Measurements from ENCODE around the gene ZNG1F.
A peak's percentile ranks its signal among the peaks of the same experiment; 100 is the strongest.
"Not testable (repeated sequence)": the region's sequence is repeated elsewhere in the genome, so short reads cannot be mapped to it uniquely, and the experiment has no call there.

The ZNG1F gene

DNA sequence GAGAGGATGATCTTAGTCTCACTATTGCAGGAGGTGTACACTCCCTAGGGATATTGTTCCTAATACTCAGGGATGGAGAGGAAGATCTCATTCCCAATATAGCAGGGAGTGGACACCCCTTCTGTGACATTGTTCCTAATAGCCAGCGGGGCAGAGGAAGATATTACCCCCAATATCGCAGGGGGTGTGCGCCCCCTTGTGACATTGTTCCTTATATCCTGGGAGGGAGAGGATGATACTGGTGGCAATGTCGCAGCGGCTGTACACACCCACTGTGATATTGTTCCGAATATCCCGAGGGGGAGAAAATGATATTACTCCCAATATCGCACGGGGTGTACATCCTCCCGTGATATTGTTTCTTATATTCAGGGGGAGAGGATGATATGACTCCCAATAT lies 78.2 kb downstream of the ZNG1F start:
- H3K36me3 Mint-ChIP-seq (ENCODE audit: insufficient read depth); H3K27ac Mint-ChIP-seq (ENCODE audit: low read depth); H3K4me3 Mint-ChIP-seq; ATAC-seq (replicated peaks; ENCODE audit: extremely low read depth, poor library complexity, severe bottlenecking); H3K9me3 Mint-ChIP-seq; DNase-seq (ENCODE audit: low spot score in 2 of 2); H3K27me3 Mint-ChIP-seq; H3K4me1 Mint-ChIP-seq: not testable (repeated sequence)

DNA sequence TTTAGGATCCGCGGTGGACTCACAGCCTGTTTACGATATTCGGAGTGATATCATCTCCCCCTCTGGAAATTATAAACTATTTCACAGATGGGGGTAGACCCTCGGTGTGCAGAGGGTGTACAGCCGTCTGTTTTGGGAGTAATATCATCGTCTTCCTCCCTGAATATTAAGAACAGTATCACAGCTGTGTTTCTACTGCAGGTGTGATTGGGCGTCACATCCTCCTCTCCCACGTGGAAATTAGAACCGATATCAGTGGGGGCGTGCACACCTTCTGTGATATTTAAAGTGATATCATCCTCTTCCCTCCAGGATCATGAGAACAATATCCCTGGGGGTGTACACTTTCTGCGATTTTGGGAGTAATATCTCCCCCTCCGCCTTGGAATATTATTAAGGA lies 79.9 kb downstream of the ZNG1F start:
- H3K27me3 Mint-ChIP-seq; H3K27ac Mint-ChIP-seq (ENCODE audit: low read depth); H3K9me3 Mint-ChIP-seq; ATAC-seq (replicated peaks; ENCODE audit: extremely low read depth, poor library complexity, severe bottlenecking); H3K4me1 Mint-ChIP-seq; H3K4me3 Mint-ChIP-seq; H3K36me3 Mint-ChIP-seq (ENCODE audit: insufficient read depth); DNase-seq (ENCODE audit: low spot score in 2 of 2): not testable (repeated sequence)

DNA sequence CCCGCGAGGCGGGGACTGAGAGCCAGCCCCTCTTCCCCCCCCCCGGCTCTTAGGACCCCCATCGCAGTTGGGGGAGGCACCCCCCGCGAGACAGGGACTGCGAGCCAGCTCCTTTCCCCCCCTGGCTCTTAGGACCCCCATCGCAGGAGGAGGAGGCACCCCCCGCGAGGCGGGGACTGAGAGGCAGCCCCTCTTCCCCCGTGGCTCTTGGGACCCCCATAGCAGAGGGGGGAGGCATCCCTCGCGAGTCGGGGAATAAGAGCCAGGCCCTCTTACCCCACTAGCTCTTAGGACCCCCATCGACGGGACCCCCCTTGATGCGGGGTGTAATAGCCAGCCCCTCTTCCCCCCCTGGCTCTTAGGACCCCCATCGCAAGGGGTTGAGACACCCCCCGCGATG lies 80.3 kb downstream of the ZNG1F start:
- not testable (repeated sequence) for H3K27ac Mint-ChIP-seq (ENCODE audit: low read depth); H3K4me1 Mint-ChIP-seq; DNase-seq (ENCODE audit: low spot score in 2 of 2); H3K27me3 Mint-ChIP-seq; H3K4me3 Mint-ChIP-seq; ATAC-seq (replicated peaks; ENCODE audit: extremely low read depth, poor library complexity, severe bottlenecking); H3K36me3 Mint-ChIP-seq (ENCODE audit: insufficient read depth); H3K9me3 Mint-ChIP-seq

DNA sequence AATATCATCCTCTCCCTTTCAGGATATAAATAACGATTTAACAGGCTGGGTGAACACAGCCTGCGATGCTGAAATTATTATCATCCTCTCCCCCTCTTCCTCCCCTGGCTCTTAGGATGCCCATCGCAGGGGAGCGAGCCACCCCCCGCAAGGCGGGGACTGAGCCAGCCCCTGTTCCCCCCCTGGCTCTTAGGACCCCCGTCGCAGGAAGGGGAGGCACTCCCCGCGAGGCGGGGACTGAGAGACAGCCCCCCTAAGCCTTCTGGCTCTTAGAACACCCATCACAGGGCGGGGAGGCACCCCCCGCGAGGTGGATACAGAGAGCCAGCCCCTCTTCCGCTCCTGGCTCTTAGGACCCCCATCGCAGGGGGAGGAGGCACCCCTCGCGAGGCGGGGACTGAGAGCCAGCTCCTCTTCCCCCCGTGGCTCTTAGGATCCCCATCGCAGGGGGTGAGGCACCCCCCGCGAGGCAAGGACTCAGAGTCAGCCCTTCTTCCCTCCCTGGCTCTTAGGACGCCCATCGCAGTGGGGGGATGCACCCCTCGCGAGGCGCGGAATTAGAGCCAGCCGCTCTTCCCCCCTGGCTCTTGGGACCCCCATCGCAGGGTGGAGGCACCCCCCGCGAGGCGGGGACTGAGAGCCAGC lies 82.5 kb downstream of the ZNG1F start:
- DNase-seq (ENCODE audit: low spot score in 2 of 2); H3K4me1 Mint-ChIP-seq; H3K27me3 Mint-ChIP-seq; H3K4me3 Mint-ChIP-seq; H3K9me3 Mint-ChIP-seq; ATAC-seq (replicated peaks; ENCODE audit: extremely low read depth, poor library complexity, severe bottlenecking); H3K27ac Mint-ChIP-seq (ENCODE audit: low read depth); H3K36me3 Mint-ChIP-seq (ENCODE audit: insufficient read depth): not testable (repeated sequence)

DNA sequence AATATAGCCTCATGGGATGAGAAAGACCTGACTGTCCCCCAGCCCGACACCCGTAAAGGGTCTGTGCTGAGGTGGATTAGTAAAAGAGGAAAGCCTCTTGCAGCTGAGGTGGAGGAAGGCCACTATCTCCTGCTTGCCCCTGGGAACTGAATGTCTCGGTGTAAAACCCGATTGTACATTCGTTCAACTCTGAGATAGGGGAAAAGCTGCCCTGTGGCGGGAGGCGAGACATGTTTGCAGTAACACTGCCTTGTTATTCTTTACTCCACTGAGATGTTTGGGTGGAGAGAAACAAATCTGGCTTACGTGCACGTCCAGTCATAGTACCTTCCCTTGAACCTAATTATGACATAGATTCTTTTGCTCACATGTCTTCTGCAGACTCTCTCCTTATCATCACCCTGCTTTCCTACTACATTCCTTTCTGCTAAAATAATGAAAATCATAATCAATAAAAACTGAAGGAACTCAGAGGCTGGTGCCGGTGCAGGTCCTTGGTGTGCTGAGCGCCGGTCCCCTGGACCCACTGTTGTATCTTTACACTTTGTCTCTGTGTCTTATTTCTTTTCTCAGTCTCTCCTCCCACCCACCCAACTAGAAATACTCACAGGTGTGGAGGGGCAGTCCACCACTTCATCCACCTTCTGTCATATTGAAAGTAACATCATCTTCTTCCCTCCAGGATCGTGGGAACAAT lies 83.4 kb downstream of the ZNG1F start:
- H3K36me3 Mint-ChIP-seq (ENCODE audit: insufficient read depth); H3K27ac Mint-ChIP-seq (ENCODE audit: low read depth); H3K4me1 Mint-ChIP-seq; H3K27me3 Mint-ChIP-seq; DNase-seq (ENCODE audit: low spot score in 2 of 2); ATAC-seq (replicated peaks; ENCODE audit: extremely low read depth, poor library complexity, severe bottlenecking); H3K4me3 Mint-ChIP-seq; H3K9me3 Mint-ChIP-seq: not testable (repeated sequence)

DNA sequence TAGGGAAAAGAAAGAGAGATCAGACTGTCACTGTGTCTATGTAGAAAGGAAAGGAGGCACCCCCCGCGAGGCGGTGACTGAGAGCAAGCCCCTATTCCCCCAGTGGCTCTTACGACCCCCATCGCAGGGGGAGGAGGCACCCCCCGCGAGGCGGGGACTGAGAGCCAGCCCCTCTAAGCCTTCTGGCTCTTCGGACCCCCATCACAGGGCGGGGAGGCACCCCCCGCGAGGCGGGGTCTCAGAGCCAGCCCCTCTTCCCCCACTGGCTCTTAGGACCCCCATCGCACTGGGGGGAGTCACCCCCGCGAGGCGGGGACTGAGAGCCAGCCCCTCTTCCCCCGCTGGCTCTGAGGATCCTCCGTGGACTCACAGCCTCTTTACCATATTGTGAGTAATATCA lies 84.6 kb downstream of the ZNG1F start:
- not testable (repeated sequence) for H3K4me1 Mint-ChIP-seq; H3K36me3 Mint-ChIP-seq (ENCODE audit: insufficient read depth); DNase-seq (ENCODE audit: low spot score in 2 of 2); H3K9me3 Mint-ChIP-seq; H3K4me3 Mint-ChIP-seq; H3K27me3 Mint-ChIP-seq; H3K27ac Mint-ChIP-seq (ENCODE audit: low read depth)
- peak; percentile 42 for ATAC-seq (replicated peaks; ENCODE audit: extremely low read depth, poor library complexity, severe bottlenecking)

DNA sequence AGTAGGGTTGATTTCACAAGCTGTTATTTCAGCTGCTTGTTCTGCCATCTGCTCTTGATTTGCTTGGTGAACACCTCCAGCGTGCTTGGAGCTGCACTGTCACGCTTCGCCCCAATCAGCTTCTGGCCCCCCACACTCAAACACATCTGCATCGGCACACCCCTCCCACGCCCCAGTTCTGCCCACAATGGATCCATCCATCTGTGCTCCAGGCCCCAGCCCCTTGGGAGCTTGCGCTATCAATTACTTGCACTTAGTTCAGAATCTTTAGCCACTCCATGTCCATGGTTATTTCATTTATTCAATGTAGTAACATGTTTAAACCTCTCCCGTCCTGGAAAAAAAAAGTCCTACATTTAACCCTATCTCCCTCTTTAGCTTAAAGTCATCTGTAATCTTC lies 88.6 kb downstream of the ZNG1F start:
- H3K27ac Mint-ChIP-seq (ENCODE audit: low read depth); H3K27me3 Mint-ChIP-seq; H3K36me3 Mint-ChIP-seq (ENCODE audit: insufficient read depth); DNase-seq (ENCODE audit: low spot score in 2 of 2); H3K9me3 Mint-ChIP-seq; H3K4me1 Mint-ChIP-seq; ATAC-seq (replicated peaks; ENCODE audit: extremely low read depth, poor library complexity, severe bottlenecking); H3K4me3 Mint-ChIP-seq: not testable (repeated sequence)

DNA sequence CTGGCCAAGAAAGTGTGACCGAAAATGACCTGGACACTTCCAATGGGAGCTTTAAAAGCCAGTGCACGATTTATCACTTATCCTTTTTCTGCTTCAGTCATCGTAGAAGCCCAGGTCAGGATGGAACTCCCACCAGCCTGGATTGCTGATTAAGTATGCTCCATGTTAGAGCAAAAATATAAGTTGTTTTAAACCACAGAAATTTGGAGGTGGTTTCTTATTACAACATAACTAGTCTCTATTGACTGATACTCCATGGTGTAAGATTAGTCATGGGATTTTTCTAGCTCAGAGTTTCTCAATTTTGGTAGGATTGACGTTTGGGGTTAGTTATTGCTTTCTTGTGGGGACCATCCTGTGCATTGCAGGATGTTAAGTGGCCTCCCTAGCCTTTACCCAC lies 90.4 kb downstream of the ZNG1F start:
- not testable (repeated sequence) for H3K9me3 Mint-ChIP-seq; DNase-seq (ENCODE audit: low spot score in 2 of 2); H3K27me3 Mint-ChIP-seq; ATAC-seq (replicated peaks; ENCODE audit: extremely low read depth, poor library complexity, severe bottlenecking); H3K36me3 Mint-ChIP-seq (ENCODE audit: insufficient read depth); H3K27ac Mint-ChIP-seq (ENCODE audit: low read depth); H3K4me3 Mint-ChIP-seq; H3K4me1 Mint-ChIP-seq

DNA sequence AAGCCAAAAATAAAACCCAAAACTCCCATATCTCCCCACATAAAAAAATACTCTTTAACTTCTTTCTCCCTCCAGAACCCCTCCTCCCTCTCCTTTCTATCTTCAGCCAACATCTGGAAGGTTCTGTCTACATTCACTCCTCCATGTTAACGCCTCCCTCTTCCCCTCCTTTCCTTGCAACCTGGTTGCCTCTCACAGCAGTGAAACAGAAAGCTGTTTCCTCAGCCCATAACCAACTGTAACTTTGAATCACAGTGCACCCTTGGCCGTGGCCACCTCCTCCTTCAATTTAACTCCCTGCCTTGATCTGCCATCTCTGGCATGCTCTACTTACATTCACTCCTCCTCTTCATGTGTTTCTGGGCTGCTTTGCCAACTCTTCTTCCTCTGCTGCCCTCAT lies 94.1 kb downstream of the ZNG1F start:
- H3K9me3 Mint-ChIP-seq; H3K4me3 Mint-ChIP-seq; H3K27ac Mint-ChIP-seq (ENCODE audit: low read depth); H3K4me1 Mint-ChIP-seq; H3K27me3 Mint-ChIP-seq; H3K36me3 Mint-ChIP-seq (ENCODE audit: insufficient read depth); DNase-seq (ENCODE audit: low spot score in 2 of 2): not testable (repeated sequence)
- peak; percentile 14 for ATAC-seq (replicated peaks; ENCODE audit: extremely low read depth, poor library complexity, severe bottlenecking)

DNA sequence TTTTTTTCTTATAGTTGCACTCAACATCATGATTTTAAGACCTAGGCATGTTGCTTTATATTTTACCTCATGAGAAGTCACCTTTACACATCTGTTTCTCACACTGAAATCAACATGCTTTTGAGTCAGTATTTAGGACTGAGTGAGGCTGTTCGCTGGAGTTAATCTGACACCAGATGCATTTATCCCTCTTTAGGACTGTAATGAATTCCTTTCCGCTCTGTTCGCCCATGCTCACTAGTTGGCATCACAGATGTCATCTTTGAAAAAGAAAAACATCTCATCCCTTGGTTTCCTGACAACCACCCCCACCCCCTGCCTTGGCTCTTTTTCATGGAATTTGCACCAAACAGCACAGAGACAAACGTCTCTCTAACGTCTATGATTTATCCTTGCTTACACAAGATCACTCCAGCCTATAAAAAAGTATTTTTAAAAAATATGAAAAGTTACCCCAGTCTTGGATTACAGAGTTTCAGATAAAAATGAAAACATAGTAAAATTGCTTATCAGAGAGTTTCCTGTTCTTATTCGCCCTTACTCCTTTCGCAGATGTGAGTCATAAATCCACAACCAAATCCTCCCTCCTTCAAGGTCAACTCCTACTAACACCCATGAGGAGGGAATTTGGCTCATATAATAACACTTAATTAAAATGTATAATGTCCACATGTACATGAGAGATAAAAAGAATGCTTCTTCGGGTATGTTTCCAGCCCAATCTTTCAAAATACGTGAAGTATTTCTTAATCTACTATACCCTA lies 94.9 kb downstream of the ZNG1F start:
- not testable (repeated sequence) for H3K4me1 Mint-ChIP-seq; H3K9me3 Mint-ChIP-seq; ATAC-seq (replicated peaks; ENCODE audit: extremely low read depth, poor library complexity, severe bottlenecking); H3K4me3 Mint-ChIP-seq; H3K27ac Mint-ChIP-seq (ENCODE audit: low read depth); H3K27me3 Mint-ChIP-seq; DNase-seq (ENCODE audit: low spot score in 2 of 2); H3K36me3 Mint-ChIP-seq (ENCODE audit: insufficient read depth)

DNA sequence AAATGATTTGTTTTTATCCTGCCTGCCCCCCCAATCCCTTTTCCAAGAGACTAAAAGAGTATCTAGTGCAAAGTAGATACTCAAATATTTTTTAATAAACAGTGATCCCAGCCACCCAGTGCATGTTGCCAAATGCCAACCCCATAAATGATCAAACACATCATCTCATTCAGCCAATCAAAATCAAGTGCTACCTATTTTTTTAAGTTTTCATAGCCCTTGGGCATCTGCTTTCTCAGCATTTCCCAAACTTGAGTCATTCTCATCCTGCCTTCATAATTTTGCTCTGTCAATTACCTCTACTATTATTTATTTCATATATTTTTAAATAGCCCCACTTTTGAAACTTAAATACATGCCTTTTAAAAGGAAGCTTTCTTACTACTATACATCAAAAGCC lies 98.2 kb downstream of the ZNG1F start:
- not testable (repeated sequence) for ATAC-seq (replicated peaks; ENCODE audit: extremely low read depth, poor library complexity, severe bottlenecking); DNase-seq (ENCODE audit: low spot score in 2 of 2); H3K4me1 Mint-ChIP-seq; H3K27ac Mint-ChIP-seq (ENCODE audit: low read depth); H3K9me3 Mint-ChIP-seq; H3K36me3 Mint-ChIP-seq (ENCODE audit: insufficient read depth); H3K4me3 Mint-ChIP-seq
- peaks cover 27% of the 10 kb centered on the region for H3K27me3 Mint-ChIP-seq

DNA sequence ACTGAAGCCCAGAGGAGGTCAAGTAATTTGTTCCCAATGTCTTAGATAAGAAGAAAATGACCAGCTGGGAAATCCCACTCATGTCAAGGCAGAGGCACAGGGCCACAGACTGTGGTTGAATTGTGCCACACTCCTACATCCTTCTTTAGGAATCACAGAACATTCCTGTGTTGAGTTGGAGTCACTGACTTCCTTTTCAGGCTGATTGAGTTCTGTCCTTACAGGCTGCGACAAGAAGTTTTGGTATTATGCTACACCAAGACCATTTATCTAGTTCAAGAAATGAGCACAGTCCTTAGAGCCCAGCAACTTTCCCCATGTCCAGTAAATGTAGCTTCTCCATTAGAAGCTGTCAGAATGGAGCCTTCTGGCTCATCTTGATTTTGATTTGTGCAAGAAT lies 98.7 kb downstream of the ZNG1F start:
- ATAC-seq (replicated peaks; ENCODE audit: extremely low read depth, poor library complexity, severe bottlenecking); DNase-seq (ENCODE audit: low spot score in 2 of 2); H3K36me3 Mint-ChIP-seq (ENCODE audit: insufficient read depth); H3K4me3 Mint-ChIP-seq; H3K9me3 Mint-ChIP-seq; H3K4me1 Mint-ChIP-seq; H3K27ac Mint-ChIP-seq (ENCODE audit: low read depth): not testable (repeated sequence)
- H3K27me3 Mint-ChIP-seq, result peaks cover 32% of the 10 kb centered on the region

DNA sequence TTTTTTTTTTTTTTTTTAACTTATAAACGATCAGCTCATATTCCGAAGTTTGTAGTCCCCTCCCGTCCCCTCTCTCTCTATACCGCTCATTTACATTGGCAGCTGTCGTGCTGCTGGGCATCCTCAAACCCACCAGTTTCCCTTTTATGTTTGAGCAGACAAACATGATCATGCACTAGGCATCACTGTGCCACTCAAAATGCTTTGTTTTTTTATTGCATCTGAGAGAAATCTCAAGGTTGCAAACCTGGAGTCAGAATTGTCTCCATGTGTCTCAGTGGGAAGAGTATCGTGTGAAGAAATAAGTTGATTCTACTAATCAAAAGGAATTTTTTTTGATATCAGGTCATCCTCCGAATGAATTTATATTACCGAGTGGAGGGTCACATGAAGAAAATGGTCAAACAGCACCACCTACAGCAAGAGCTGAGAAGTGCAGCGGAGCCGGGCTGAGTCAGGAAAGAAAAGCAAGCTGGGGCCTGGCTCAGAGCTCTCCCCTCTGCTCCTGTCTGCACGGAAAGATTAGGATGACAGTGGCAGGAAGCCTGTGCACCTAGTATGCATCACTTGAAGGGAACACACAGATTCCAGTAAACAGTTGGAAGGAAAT lies 100.6 kb downstream of the ZNG1F start:
- H3K27ac Mint-ChIP-seq (ENCODE audit: low read depth); H3K4me3 Mint-ChIP-seq; H3K36me3 Mint-ChIP-seq (ENCODE audit: insufficient read depth); ATAC-seq (replicated peaks; ENCODE audit: extremely low read depth, poor library complexity, severe bottlenecking); DNase-seq (ENCODE audit: low spot score in 2 of 2); H3K4me1 Mint-ChIP-seq; H3K9me3 Mint-ChIP-seq: not testable (repeated sequence)
- peaks cover 36% of the 10 kb centered on the region for H3K27me3 Mint-ChIP-seq

Data from central memory CD8-positive, alpha-beta T cell (primary cell).